ACC112 (cell line): ENCODE data around the gene TRAPPC3L.
"Not testable (repeated sequence)": the region's sequence is repeated elsewhere in the genome, so short reads cannot be mapped to it uniquely, and the experiment has no call there.

Experiments
- H2AFZ ChIP-seq: fragments of 200-600 bp; sonication (generic); one replicate; pipeline ENCODE4 v1.6.0; 2017; ENCODE audit warnings: antibody characterized with exemption, low read length; ENCODE audit not compliant: unreplicated experiment
- H3K27ac ChIP-seq: fragments of 200-600 bp; sonication (generic); 2 replicates; pipeline ENCODE4 v1.5.1; 2014; ENCODE audit warnings: low read depth, mild to moderate bottlenecking, antibody characterized with exemption, low read length, moderate library complexity
- H3K27me3 ChIP-seq: fragments of 200-600 bp; sonication (generic); 2 replicates; pipeline ENCODE4 v1.6.1; 2014; ENCODE audit warnings: mild to moderate bottlenecking, antibody characterized with exemption, low read length, moderate library complexity, mixed read lengths; ENCODE audit not compliant: insufficient read depth
- H3K36me3 ChIP-seq: fragments of 200-600 bp; sonication (generic); 2 replicates; pipeline ENCODE4 v1.6.1; 2016; ENCODE audit warnings: mild to moderate bottlenecking, antibody characterized with exemption, low read length, moderate library complexity, mixed read lengths; ENCODE audit not compliant: insufficient read depth
- H3K4me1 ChIP-seq: fragments of 200-600 bp; sonication (generic); one replicate; pipeline ENCODE4 v1.6.1; 2016; ENCODE audit warnings: low read length, mixed read lengths; ENCODE audit not compliant: insufficient read depth, unreplicated experiment, control insufficient read depth
- H3K4me3 ChIP-seq: fragments of 200-600 bp; sonication (generic); 2 replicates; pipeline ENCODE4 v1.5.1; 2014; ENCODE audit warnings: mild to moderate bottlenecking, low read depth, low read length
- H3K79me2 ChIP-seq: fragments of 200-600 bp; sonication (generic); one replicate; pipeline ENCODE4 v1.6.0; 2016; ENCODE audit warnings: low read length; ENCODE audit not compliant: control insufficient read depth, unreplicated experiment, insufficient read depth

TRAPPC3L gene

DNA sequence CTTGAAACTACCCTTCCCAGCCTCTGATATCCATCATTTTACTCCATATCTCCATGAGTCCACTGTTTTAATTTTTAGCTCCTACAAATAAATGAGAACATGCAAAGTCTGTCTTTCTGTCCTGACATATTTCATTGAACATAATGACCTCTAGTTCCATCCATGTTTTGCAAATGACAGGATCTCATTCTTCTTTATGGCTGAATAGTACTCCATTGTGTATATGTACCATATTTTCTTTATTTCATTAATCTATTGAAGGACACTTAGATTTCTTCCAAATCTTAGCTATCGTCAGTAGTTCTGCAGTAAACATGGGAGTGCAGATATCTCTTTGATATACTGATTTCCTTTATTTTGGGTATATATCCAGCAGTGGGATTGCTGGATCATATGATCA, 50.3 kb downstream of the TRAPPC3L start:
- H3K79me2 ChIP-seq, H3K27me3 ChIP-seq, H2AFZ ChIP-seq, H3K4me3 ChIP-seq, H3K27ac ChIP-seq, H3K36me3 ChIP-seq, H3K4me1 ChIP-seq: not testable (repeated sequence)

GRCh38 chr6:116492331-116493067, 53.0 kb downstream of the TRAPPC3L start:
- no peak overlapping the region for H3K27ac ChIP-seq
- no peak overlapping the region for H2AFZ ChIP-seq
- H3K4me1 ChIP-seq: no peaks in the 10 kb centered on the region
- H3K4me3 ChIP-seq: no peak overlapping the region
- no peaks in the 10 kb centered on the region for H3K79me2 ChIP-seq
- H3K27me3 ChIP-seq: no peaks in the 10 kb centered on the region
- H3K36me3 ChIP-seq: no peaks in the 10 kb centered on the region

DNA sequence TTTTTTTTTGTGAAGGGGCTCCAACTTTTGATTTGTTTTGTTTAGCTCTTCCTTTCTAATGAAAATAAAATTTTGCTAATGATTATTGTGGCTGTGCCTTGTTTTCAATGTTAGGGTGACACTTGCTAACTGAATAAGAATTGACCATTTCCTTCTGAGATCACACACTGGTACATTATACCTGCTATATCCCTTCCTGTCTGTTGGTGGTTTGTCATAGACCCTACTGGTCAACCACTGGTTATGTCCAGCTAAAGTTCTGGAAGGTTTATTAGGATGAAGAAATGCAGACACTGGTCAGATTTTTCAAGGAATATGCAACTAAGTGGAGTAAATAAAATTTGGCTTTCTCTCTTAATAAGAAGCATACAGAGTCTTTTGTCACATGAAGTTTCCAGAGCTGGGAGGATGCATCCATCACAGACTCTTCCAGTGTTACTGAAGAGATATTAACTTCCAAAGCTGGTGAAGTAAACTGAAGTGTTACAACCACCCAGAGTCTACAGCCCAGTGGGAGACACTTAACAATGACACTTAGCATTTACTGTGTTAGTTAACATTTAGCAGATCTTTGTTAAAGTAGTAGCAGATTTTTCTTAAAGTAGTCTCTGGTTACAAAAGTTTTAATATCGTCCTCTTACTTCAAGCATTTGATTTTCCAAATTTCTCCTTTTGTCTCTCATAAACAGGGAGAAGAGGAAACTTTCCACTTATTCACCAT, 53.7 kb downstream of the TRAPPC3L start:
- H3K4me1 ChIP-seq: no peaks in the 10 kb centered on the region
- no peak overlapping the region for H3K4me3 ChIP-seq
- H2AFZ ChIP-seq: no peak overlapping the region
- H3K36me3 ChIP-seq: no peaks in the 10 kb centered on the region
- no peak overlapping the region for H3K27ac ChIP-seq
- no peaks in the 10 kb centered on the region for H3K27me3 ChIP-seq
- H3K79me2 ChIP-seq: no peaks in the 10 kb centered on the region

GRCh38 chr6:116485559-116486184, 59.8 kb downstream of the TRAPPC3L start:
- H3K79me2 ChIP-seq: no peaks in the 10 kb centered on the region
- no peaks in the 10 kb centered on the region for H3K36me3 ChIP-seq
- H3K4me1 ChIP-seq: no peaks in the 10 kb centered on the region
- no peak overlapping the region for H3K27ac ChIP-seq
- H3K4me3 ChIP-seq: no peak overlapping the region
- no peak overlapping the region for H2AFZ ChIP-seq
- H3K27me3 ChIP-seq: no peaks in the 10 kb centered on the region

DNA sequence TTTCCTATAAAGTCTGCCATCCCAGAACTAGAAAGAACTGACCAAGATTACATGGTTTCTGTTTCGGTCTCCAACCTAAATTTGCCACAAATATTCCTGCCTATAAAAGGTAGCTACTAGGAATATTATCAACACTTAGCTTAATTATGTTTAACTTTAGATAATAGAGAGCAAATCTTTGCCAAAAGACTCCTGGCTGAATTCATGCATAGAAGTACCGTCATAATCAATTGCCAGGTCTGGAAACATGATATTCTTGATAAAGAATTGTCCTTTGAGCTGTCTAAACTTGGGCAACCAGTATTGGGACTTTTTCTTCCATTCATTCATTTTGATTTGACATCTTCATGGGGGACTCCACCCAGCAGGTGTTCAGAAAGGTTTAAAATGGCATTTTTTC, 61.9 kb downstream of the TRAPPC3L start:
- Histone ChIP-seq H2AFZ (no peak overlapping the region), H3K27me3 (no peaks in the 10 kb centered on the region), H3K36me3 (no peaks in the 10 kb centered on the region), H3K79me2 (no peaks in the 10 kb centered on the region), H3K4me3 (no peak overlapping the region), H3K4me1 (no peaks in the 10 kb centered on the region), H3K27ac (no peak overlapping the region)

GRCh38 chr6:116482780-116483179, 62.7 kb downstream of the TRAPPC3L start:
- H3K79me2 ChIP-seq: no peaks in the 10 kb centered on the region
- no peaks in the 10 kb centered on the region for H3K27me3 ChIP-seq
- no peak overlapping the region for H3K27ac ChIP-seq
- H3K4me1 ChIP-seq: no peaks in the 10 kb centered on the region
- no peak overlapping the region for H3K4me3 ChIP-seq
- no peak overlapping the region for H2AFZ ChIP-seq
- no peaks in the 10 kb centered on the region for H3K36me3 ChIP-seq

GRCh38 chr6:116476002-116476678, 69.3 kb downstream of the TRAPPC3L start:
- Histone ChIP-seq H3K27ac (no peak overlapping the region), H3K36me3 (no peaks in the 10 kb centered on the region), H3K4me1 (no peaks in the 10 kb centered on the region), H2AFZ (peak overlapping the region; percentile 36), H3K79me2 (no peaks in the 10 kb centered on the region), H3K27me3 (no peaks in the 10 kb centered on the region), H3K4me3 (no peak overlapping the region)

- Histone ChIP-seq H3K4me1 (no peaks in the 10 kb centered on the region), H3K27ac (no peak overlapping the region), H3K36me3 (no peaks in the 10 kb centered on the region), H3K4me3 (no peak overlapping the region), H2AFZ (peak overlapping the region; percentile 43), H3K79me2 (no peaks in the 10 kb centered on the region), H3K27me3 (no peaks in the 10 kb centered on the region)
These were observed 70.3 kb downstream of the TRAPPC3L start for GRCh38 chr6:116475141-116475540.

DNA sequence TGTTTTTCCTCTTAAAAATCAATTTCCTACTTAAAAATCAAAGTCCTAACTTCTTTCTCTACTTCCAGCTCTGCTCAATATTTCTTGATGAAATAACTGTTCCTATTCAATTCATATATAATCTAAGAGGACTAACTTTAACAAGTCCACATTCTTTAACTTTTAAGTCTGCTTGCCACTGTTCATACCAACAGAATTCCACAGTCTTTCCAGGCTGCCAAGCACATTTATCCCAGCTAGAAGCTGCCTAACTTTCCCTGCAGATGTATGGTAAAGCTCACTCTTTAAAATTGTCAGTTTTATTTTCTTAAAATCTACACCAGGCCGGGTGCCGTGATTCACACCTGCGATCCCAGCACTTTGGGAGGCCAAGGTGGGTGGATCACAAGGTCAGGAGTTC, 72.8 kb downstream of the TRAPPC3L start:
- Histone ChIP-seq H3K27ac (no peak overlapping the region), H3K27me3 (no peaks in the 10 kb centered on the region), H3K4me1 (no peaks in the 10 kb centered on the region), H3K4me3 (no peak overlapping the region), H3K79me2 (no peaks in the 10 kb centered on the region), H2AFZ (peak overlapping the region; percentile 69), H3K36me3 (no peaks in the 10 kb centered on the region)

DNA sequence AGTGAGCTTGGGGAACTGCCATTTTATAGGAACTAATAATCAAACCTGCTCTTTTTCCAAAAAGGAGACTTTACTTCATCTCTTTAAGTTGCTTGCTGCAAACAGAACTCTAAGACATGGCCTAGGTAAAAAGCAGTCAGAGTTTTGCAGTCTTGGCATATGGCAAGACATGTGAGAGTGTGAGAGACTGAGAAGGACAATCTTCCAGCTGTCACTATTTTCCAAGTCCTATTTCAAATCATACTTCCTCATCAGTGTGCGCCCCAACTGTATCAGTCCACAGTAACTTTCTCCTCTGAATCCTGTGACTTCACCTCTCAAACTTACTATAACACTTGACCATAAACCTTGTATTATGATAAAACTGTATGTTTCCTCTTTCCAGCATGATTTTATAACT, 74.0 kb downstream of the TRAPPC3L start:
- H3K4me1 ChIP-seq: no peaks in the 10 kb centered on the region

More for the DNA sequence above, 74.0 kb downstream of the TRAPPC3L start:
- Histone ChIP-seq H3K27me3 (no peaks in the 10 kb centered on the region), H3K27ac (no peak overlapping the region), H2AFZ (no peak overlapping the region), H3K36me3 (no peaks in the 10 kb centered on the region), H3K79me2 (no peaks in the 10 kb centered on the region), H3K4me3 (no peak overlapping the region)
